ENCODE data around the gene PLPP3. TPM values are rescaled to one million over a fixed set of nuclear protein-coding genes. Genes with fewer than 3 reads are reported as not detected.

Gene PLPP3
- total and polyA plus RNA-seq, 2 donors (not counting 1 experiment from before 2014, with no cell fraction given): 343 to 465 TPM

DNA sequence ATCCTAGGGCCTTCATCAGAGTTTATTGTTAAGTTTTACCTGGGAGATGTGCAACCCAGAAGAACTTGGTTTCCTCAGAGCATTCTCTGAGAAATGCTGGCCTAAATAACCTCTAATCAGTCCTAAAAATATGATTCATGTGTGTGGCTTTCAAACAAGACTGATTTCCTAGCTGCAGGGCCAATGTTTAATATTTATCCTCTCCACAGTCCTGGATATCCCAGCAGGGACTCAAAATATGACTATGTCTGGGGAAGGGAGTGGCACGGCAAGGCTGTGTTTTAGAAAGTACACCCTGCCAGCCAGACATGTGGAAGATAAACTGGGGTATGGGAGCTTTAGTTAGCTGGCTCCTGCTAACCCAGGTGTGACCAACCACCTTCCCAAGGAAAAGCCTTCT is 26.3 kb downstream of the PLPP3 start:
- peaks cover 8% of the 10 kb centered on the region for H4K20me1 ChIP-seq (ENCODE audit: control insufficient read depth, extremely low read depth, insufficient read depth, low read length)

DNA sequence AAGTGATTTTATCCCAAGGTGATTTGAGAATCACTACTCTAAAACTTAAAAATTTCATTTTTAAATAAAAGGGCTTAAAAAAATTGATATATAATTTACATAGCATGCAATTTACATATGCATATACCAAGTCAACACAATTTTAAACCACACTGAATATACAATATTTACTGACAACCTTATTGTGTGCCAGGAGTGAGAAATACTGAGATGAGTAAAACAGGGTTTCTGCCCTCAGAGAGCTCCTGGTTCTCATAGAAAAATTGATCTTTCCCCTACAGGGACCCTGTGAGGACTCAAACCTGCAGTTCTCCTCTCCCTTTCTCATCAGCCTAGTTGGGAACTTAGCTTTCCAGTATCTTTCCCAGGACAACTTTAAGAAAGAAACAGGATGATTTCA is 27.0 kb downstream of the PLPP3 start:
- Histone ChIP-seq H3K79me2 (ENCODE audit: control insufficient read depth, insufficient read depth, low read length) (peaks cover 94% of the 10 kb centered on the region), H3K4me3 (replicated peaks in 1 of 4; ENCODE audit: control extremely low read depth in 1 of 4, insufficient read depth in 1 of 4, low read depth in 3 of 4, low read length in 4 of 4) (no peak overlapping the region), H4K20me1 (ENCODE audit: control insufficient read depth, extremely low read depth, insufficient read depth, low read length) (peaks cover 7% of the 10 kb centered on the region), H2AFZ (ENCODE audit: low read length) (no peak overlapping the region), H3K36me3 (ENCODE audit: control insufficient read depth, insufficient read depth, low read length) (peaks cover 2% of the 10 kb centered on the region), H3K9me3 (ENCODE audit: control insufficient read depth, insufficient read depth, low read depth, low read length) (no peaks in the 10 kb centered on the region), H3K27ac (ENCODE audit: insufficient read depth, low read length) (no peak overlapping the region), H3K4me2 (ENCODE audit: extremely low read depth, insufficient read depth, low read length) (no peak overlapping the region), H3K27me3 (ENCODE audit: control insufficient read depth, insufficient read depth, low read length) (no peaks in the 10 kb centered on the region), H3K4me1 (ENCODE audit: control insufficient read depth, extremely low read depth, insufficient read depth, low read length) (no peaks in the 10 kb centered on the region), H3K9ac (ENCODE audit: insufficient read depth, low read length) (no peak overlapping the region)
- TF ChIP-seq, protein P1, sequence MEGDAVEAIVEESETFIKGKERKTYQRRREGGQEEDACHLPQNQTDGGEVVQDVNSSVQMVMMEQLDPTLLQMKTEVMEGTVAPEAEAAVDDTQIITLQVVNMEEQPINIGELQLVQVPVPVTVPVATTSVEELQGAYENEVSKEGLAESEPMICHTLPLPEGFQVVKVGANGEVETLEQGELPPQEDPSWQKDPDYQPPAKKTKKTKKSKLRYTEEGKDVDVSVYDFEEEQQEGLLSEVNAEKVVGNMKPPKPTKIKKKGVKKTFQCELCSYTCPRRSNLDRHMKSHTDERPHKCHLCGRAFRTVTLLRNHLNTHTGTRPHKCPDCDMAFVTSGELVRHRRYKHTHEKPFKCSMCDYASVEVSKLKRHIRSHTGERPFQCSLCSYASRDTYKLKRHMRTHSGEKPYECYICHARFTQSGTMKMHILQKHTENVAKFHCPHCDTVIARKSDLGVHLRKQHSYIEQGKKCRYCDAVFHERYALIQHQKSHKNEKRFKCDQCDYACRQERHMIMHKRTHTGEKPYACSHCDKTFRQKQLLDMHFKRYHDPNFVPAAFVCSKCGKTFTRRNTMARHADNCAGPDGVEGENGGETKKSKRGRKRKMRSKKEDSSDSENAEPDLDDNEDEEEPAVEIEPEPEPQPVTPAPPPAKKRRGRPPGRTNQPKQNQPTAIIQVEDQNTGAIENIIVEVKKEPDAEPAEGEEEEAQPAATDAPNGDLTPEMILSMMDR (conservative IDR thresholded peaks at IDR 0.05 in 1 of 2, IDR thresholded peaks at IDR 0.05 in 1 of 2; ENCODE audit: low read depth in 1 of 2, low read length in 2 of 2): no peak
- TF ChIP-seq EZH2 (IDR thresholded peaks at IDR 0.05; ENCODE audit: low read length, missing control alignments): no peak
- no peak for DNase-seq (ENCODE audit: low read depth in 2 of 2)

More for the DNA sequence above, 26.3 kb downstream of the PLPP3 start:
- no peak overlapping the region for H3K4me3 ChIP-seq (replicated peaks in 1 of 4; ENCODE audit: control extremely low read depth in 1 of 4, insufficient read depth in 1 of 4, low read depth in 3 of 4, low read length in 4 of 4)
- H3K27me3 ChIP-seq (ENCODE audit: control insufficient read depth, insufficient read depth, low read length): no peaks in the 10 kb centered on the region
- peaks cover 93% of the 10 kb centered on the region for H3K79me2 ChIP-seq (ENCODE audit: control insufficient read depth, insufficient read depth, low read length)
- no peak overlapping the region for H3K9ac ChIP-seq (ENCODE audit: insufficient read depth, low read length)
- no peaks in the 10 kb centered on the region for H3K4me1 ChIP-seq (ENCODE audit: control insufficient read depth, extremely low read depth, insufficient read depth, low read length)
- H3K27ac ChIP-seq (ENCODE audit: insufficient read depth, low read length): no peak overlapping the region
- H3K36me3 ChIP-seq (ENCODE audit: control insufficient read depth, insufficient read depth, low read length): peaks cover 2% of the 10 kb centered on the region
- no peak overlapping the region for H3K4me2 ChIP-seq (ENCODE audit: extremely low read depth, insufficient read depth, low read length)
- no peak overlapping the region for H2AFZ ChIP-seq (ENCODE audit: low read length)
- DNase-seq (ENCODE audit: low read depth in 2 of 2): no peak
- no peak for TF ChIP-seq EZH2 (IDR thresholded peaks at IDR 0.05; ENCODE audit: low read length, missing control alignments)
- TF ChIP-seq, protein P1 (conservative IDR thresholded peaks at IDR 0.05 in 1 of 2, IDR thresholded peaks at IDR 0.05 in 1 of 2; ENCODE audit: low read depth in 1 of 2, low read length in 2 of 2): no peak
- H3K9me3 ChIP-seq (ENCODE audit: control insufficient read depth, insufficient read depth, low read depth, low read length): no peaks in the 10 kb centered on the region

DNA sequence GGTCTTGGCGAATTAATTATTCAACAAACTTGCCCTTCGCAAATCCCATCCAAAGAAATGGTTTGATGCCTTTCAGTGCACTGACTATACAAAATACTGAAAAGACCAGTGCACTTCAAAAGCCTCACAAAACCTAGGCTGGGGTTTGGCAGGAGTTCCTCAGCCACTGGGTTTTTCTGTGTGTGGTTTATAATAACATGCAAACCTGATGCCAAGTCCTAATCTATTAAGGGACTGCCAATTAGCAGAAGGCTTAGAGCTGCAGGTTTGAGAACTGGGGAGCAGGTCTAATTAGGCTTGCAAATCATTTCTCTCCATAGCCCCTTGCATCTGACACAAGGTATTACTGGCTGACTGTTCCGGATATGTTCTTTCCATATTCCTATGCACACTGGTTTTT is 27.7 kb downstream of the PLPP3 start:
- peak in 1 of 2 donors; percentile 60 for DNase-seq (ENCODE audit: low read depth in 2 of 2)
- H3K4me3 ChIP-seq (replicated peaks in 1 of 4; ENCODE audit: control extremely low read depth in 1 of 4, insufficient read depth in 1 of 4, low read depth in 3 of 4, low read length in 4 of 4): no peak overlapping the region
- no peaks in the 10 kb centered on the region for H3K9me3 ChIP-seq (ENCODE audit: control insufficient read depth, insufficient read depth, low read depth, low read length)
- H3K79me2 ChIP-seq (ENCODE audit: control insufficient read depth, insufficient read depth, low read length): peaks cover 97% of the 10 kb centered on the region
- H2AFZ ChIP-seq (ENCODE audit: low read length): no peak overlapping the region
- no peaks in the 10 kb centered on the region for H3K4me1 ChIP-seq (ENCODE audit: control insufficient read depth, extremely low read depth, insufficient read depth, low read length)
- no peak overlapping the region for H3K4me2 ChIP-seq (ENCODE audit: extremely low read depth, insufficient read depth, low read length)
- H4K20me1 ChIP-seq (ENCODE audit: control insufficient read depth, extremely low read depth, insufficient read depth, low read length): peaks cover 10% of the 10 kb centered on the region
- peaks cover 2% of the 10 kb centered on the region for H3K36me3 ChIP-seq (ENCODE audit: control insufficient read depth, insufficient read depth, low read length)
- no peak overlapping the region for H3K27ac ChIP-seq (ENCODE audit: insufficient read depth, low read length)
- TF ChIP-seq, protein P1 (conservative IDR thresholded peaks at IDR 0.05 in 1 of 2, IDR thresholded peaks at IDR 0.05 in 1 of 2; ENCODE audit: low read depth in 1 of 2, low read length in 2 of 2): no peak
- no peak for TF ChIP-seq EZH2 (IDR thresholded peaks at IDR 0.05; ENCODE audit: low read length, missing control alignments)
- no peak overlapping the region for H3K9ac ChIP-seq (ENCODE audit: insufficient read depth, low read length)
- no peaks in the 10 kb centered on the region for H3K27me3 ChIP-seq (ENCODE audit: control insufficient read depth, insufficient read depth, low read length)

All from fibroblast of lung (primary cell).